B cell (primary cell): Measurements from ENCODE around the gene INTS15.

Experiments used
- CTCF ChIP-seq: fragments of 200-600 bp; IDR thresholded peaks from one replicate; pipeline ENCODE4 v1.8.0; 2022; ENCODE audit warnings: antibody characterized with exemption, mild to moderate bottlenecking
- EZH2 ChIP-seq: IDR thresholded peaks from 2 replicates; pipeline ENCODE4 v1.6.1; 2012; ENCODE audit warnings: borderline replicate concordance, low read depth, mild to moderate bottlenecking, moderate library complexity, low read length; ENCODE audit not compliant: insufficient read depth, poor library complexity, severe bottlenecking

- no peak for TF ChIP-seq CTCF
- no peak for TF ChIP-seq EZH2
Measured at GRCh38 chr7:6563936-6564770, 25.7 kb upstream of the INTS15 start.
